Measurements from ENCODE around the gene TMED10.

GRCh38 chr14:75184039-75184438 lies 7.6 kb upstream of the TMED10 start:
- TF ChIP-seq CTCF (IDR thresholded peaks at IDR 0.05) (no peak), POLR2A (IDR thresholded peaks at IDR 0.05) (no peak)
